H1 (cell line): Measurements from ENCODE around the gene TSHZ2. TPM values are rescaled to one million over a fixed set of nuclear protein-coding genes. Genes with fewer than 3 reads are reported as not detected.

ENCODE experiments used
- ATF2 ChIP-seq: IDR thresholded peaks from 2 replicates; pipeline ENCODE4 v1.6.1; 2012; ENCODE audit warnings: low read length, inconsistent platforms
- polyA plus RNA-seq, 7 experiments: library from polyadenylated mRNA; depleted of rRNA in 3 of 7; stranded (reverse) in 5 of 7; unstranded in 2 of 7; fragments of >200 nt in 5 of 7; fragments of 200-250 nt in 2 of 7; gene quantifications; 1 replicate in 5 of 7; 2 replicates in 1 of 7; 4 replicates in 1 of 7; pipeline versions ENCODE4 v1.2.1 to v1.2.3, GENCODE V29; 2011 to 2013; ENCODE audit warnings: missing spikeins in 2 of 7, mixed read lengths in 2 of 7
- total RNA-seq: library from RNA; stranded (reverse); fragmentation: NEBNext Ultra II Directional; extraction: Animal tissue kit (Norgen Biotek cat#: 25700); gene quantifications from 2 replicates; pipeline ENCODE4 v1.2.1, GENCODE V29; 2021

Gene TSHZ2
- total and polyA plus RNA-seq, 2 of the 8 experiments (the other 6 are each of a cell fraction or from before 2014, with no cell fraction given), result 0.14 to 0.30 TPM

GRCh38 chr20:53419693-53420460 lies 447.7 kb downstream of the TSHZ2 start (continued):
- TF ChIP-seq ATF2, result no peak
